Hematopoietic multipotent progenitor cell treated with erythropoietin and hydrocortisone succinate and interleukin-3 and kit ligand, for 17 days (in vitro differentiated cells): Measurements from ENCODE around the gene FBLN5.

Source experiments
- DNase-seq: peaks from one replicate; pipeline ENCODE4 v3.0.0-alpha.2; 2015; ENCODE audit warnings: low spot score

Gene FBLN5

DNA sequence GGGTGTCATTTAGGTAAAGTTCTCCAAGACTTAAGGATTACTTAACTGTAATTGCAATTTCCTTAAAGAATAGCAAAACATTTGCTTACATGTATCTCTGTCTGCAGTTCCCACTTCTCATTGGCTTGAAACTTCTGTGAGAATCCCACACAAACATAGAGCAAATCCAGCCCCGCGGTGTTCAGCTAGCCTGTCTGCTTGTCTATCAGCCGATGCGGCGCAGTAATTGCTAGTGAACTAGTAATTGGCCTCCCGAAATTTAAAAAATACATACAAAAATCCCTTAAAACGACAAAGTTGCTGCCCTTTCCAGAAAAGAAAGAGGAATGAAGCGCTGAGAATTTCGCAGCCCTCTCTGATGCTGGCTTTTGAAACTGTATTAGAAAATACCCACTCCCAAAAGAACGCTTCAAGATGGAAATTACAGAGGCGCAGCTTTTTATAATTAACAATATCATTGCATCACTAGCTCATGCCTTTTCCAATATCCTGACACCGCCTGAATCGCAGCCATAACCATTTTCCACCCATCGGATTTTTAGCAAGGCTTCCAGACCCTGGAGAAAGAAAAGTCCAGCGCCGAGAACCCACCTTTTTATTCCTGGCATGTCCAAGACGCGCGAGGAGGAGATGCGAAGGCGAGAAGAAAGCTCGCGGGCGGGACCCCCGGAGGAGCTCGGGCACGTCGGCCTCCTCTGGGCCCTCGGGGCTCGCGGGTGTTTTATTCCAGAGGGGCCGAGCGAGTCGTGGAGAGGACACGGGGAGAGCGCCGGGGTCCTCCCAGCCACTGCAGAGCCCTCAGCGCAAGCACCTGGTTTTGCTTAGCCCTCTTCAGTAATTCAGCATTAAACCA, 646 bp downstream of the FBLN5 start:
- no peak for DNase-seq

DNA sequence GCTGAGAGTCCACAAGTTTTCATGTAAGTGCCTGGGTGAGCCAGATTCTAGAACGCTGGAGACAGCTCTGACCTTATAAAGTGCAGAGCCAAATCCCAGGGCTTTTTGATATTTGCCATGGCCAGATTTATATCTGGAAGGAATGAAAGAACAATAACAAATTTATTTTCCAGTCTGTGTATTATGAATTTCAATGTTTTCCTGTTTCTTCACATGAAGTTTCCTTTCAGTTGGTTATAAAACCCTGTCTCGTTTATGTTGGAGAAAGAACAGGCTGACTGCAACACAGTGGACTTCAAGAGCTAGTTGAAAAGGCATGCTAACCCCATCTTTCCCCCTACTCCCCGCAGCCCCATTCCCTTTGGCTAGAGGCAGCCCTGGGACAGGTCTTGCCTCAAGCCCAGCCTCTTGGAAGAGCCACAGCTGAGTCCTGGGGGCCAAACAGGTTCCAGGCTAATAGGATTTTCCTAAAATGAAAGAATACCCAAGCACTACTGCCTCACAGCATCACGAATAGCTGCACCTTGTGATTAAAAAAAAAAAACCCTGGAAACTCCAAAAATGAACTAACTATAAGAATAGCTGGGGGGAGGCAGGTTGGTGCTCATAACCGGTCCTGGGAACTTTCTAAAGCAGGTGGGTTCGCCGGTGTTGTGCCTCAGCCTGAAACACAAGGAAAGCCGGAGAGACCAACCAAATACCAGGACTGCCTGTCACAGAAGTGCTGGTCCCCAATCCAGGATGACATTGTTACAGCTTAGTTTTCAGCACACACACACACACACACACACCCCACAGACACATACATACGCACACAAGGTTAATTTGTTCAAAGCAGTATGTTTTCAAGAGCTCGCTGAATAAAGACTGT, 1.5 kb downstream of the FBLN5 start:
- no peak for DNase-seq

DNA sequence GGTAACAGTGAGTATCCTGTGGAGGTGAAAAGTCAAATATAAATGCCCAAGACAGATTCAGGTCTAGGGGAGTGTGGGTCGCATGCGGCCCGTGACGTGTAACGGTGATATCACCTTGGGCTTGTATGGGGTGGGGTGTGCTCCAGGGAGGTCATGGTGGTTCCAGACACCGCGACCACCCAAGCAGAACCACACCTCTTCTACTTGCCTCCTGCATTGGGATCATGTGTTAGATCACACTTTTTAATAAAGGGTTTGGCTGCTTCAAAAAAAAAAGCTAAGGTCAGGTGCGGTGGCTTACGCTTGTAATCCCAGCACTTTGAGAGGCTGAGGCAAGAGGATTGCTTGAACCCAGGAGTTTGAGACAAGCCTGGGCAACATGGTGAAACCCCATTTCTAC, 4.5 kb downstream of the FBLN5 start:
- DNase-seq: no peak

DNA sequence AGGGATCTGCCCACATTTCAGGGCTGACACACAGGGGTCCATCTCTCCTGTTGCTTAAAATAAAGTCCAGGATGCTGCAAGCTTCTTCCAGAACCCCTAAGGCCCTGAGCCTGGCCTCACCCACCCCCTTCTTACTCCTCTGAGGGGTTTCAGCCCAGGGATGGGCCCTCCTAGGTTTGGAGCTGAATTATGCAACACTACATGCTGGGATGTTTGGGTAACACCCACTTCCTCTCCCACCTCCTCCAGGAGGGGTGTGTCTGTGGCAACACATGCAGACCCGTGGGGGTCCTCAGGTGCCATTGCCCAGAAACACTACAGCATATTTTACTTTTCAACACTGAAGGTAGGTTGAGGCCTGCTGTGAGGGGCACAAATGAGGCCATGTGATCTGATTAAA, 5.4 kb downstream of the FBLN5 start:
- no peak for DNase-seq

- no peak for DNase-seq
Observed at GRCh38 chr14:91940209-91940608, 7.3 kb downstream of the FBLN5 start.

- no peak for DNase-seq
Observed at GRCh38 chr14:91935586-91935985, 11.9 kb downstream of the FBLN5 start.

DNA sequence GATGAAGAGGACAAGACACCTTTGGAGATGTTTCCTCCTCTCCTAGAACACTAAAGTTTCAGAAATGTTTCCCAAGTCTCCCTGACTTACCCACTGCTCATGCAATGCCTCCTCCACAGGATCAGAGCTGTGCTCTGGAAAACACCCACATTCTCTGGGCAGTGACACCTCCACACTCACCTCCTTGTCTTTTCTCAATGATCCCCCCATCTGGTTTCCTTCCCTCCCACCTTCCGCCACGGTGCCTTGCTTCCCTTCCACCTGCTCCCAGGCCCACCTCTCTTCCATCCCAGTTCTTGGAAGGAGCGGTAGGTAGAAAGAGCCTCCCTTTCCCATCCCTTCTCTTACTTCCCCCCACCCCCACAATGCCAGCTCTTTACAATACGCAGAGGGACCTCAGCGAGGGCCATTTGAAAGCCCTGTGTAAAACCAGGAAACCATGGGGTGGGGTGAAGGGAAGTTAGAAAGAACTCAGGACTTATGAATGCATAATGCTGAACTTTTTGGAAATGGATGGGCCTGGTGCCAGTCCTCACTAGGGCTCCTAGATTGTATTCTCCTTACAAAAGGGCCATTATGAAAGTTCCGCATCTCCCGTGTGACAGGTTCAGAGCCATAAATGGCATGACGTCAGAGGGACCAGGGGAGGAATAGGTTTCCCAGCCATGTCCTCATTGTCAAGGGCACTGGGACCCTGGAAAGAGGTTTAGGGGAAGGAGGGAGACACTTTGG, 12.8 kb downstream of the FBLN5 start:
- DNase-seq: no peak

DNA sequence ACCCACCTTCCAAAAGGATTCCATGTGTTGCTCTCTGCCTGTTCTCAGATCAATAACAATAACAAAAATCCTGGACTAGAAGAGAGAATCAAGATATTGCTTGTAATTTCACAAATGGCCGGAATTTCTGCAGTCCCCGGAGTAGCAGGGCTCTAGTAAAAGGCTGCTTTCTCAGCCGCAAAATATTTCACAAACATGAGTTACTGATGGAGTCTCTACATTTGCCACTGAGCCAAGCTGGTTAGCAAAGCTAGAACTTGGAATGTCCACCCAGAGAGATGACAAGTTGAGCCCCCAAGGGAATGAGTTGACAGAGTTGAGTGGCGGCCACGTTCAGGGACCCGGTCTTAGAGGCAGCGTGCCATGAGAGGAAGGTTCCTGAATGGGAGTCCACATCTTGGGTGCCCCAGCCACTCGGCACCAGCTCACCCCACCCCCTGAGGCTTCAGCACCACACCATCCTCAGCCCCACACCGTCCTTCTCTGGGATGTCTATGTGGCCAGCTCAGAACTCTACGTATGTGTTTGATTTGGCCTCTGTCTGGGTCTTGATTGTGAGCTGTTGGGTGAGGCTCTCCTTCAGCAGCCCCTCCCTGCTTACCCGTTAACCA, 15.9 kb downstream of the FBLN5 start:
- no peak for DNase-seq

DNA sequence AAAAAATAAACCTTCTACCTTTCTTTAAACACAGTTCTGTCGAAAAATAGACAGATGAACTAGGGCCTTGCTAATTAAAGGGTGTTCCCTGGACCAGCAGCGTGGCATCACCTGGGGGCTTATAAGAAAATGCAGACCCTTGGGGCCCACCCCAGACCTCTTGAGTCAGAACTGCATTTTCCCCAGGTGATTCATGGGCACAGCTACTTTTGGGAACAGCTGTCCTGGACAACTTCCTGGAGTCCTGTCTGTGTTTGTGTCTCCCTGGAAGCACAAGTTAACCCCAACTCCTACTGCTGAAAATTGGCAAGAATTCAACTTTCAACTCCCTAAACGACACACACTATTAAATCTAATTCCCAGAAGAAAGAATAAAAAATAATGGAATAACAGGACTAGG, 17.8 kb downstream of the FBLN5 start:
- DNase-seq: no peak

DNA sequence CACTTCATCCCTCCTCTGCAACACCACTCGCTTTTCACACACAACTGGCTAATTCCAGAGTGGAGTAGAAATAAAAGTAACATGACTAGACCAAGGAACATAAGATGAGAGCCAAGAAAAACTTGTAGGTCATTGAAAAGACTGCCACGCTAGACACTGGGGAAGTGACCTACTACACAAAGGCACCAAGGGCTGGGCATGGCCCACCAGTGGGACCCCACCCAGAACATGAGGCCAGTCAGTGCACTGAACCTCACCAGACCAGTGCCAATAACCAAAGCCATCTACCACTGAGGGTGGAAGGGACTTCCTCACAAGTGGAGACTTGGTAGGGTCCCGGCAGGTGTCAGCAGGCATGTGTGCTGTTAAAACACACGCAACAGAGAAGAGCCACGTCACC, 19.7 kb downstream of the FBLN5 start:
- no peak for DNase-seq

GRCh38 chr14:91927191-91927590, 20.3 kb downstream of the FBLN5 start:
- DNase-seq: no peak

GRCh38 chr14:91926131-91926890, 21.2 kb downstream of the FBLN5 start:
- no peak for DNase-seq

GRCh38 chr14:91925727-91926121, 21.8 kb downstream of the FBLN5 start:
- DNase-seq: no peak

- no peak for DNase-seq
Observed at GRCh38 chr14:91925001-91925726, 22.3 kb downstream of the FBLN5 start.

- DNase-seq: no peak
Observed at GRCh38 chr14:91920526-91920925, 27.0 kb downstream of the FBLN5 start.

DNA sequence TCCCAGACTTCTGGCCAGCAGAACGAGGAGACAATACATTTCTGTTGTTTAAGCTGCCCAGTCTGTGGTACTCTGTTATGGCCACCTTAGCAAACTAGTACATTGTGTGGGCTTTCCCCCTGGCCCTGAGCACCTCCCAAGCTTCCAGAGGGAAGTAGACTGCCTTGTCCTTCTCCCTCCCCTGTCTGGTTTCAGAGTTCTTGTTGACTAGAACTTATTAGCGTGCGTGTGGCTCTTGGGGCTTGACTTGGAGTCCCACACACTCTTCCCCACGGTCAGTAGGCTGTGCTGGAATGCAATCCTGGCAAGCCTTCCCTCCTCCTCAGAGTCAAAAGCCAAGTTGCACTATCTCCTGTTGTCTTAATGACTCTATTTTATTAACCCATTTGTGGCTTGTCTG, 27.7 kb downstream of the FBLN5 start:
- no peak for DNase-seq

- DNase-seq: no peak
Observed at GRCh38 chr14:91918186-91918883, 29.2 kb downstream of the FBLN5 start.

DNA sequence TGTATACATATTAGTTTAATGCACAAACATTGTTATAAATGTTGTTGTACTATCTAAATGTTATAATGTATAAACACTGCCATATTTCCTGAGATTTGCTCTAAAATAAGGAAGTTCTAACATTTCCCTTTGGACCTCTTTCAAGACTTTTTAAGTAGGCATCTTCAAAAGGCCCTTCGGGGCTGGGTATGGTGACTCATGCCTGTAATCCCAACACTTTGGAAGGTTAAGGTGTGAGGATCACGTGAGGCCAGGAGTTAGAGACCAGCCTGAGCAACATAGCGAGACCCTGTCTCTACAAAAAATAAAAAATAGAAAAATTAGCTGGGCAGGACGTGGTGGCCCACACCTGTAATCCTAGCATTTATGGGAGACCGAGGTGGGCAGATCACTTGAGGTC, 35.5 kb downstream of the FBLN5 start:
- DNase-seq: no peak

DNA sequence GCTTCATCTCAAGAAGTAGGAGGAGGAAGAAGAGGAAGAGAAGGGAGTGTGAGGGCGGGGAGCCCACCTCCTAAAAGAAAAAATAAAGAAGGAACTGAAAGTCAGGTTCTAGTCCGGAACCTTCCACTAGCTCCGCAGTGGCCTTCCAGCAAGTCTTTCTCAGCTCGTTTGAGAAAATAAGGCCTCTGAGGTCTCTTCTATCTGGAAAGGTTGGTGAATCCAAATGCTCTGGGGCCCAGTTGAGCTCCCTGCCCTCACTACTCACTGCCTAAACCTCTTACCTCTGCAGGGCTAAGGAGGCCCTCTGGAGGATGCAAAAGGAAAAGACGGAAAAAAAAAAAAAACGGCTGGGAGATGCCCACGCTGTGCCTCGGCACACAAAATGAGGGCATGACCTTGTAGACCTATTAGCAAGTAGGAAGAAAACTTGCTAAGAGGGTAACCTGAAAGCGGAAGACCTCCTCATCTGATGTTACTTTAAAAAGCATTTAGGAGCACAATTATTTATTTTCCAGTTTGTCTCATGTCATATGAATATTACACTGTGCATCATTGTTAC, 35.9 kb downstream of the FBLN5 start:
- no peak for DNase-seq

GRCh38 chr14:91910196-91910595, 37.3 kb downstream of the FBLN5 start:
- DNase-seq: no peak
